K562 (cell line): ENCODE data around the gene CTSW. TPM values are rescaled to one million over a fixed set of nuclear protein-coding genes. Genes with fewer than 3 reads are reported as not detected.

Experiments used
- ARID4B ChIP-seq: sonication (generic); formaldehyde crosslinking; IDR thresholded peaks from 2 replicates; pipeline ENCODE4 v1.8.0; 2022; ENCODE audit warnings: mild to moderate bottlenecking, missing genetic modification reagents
- CC2D1A ChIP-seq: fragments of 450-650 bp; IDR thresholded peaks from 2 replicates; pipeline ENCODE4 v1.6.1; 2017; ENCODE audit warnings: mild to moderate bottlenecking
- E2F1 ChIP-seq: sonication (generic); formaldehyde crosslinking; IDR thresholded peaks from 2 replicates; pipeline ENCODE4 v1.8.1; 2023; ENCODE audit warnings: mild to moderate bottlenecking, missing genetic modification reagents, moderate library complexity
- EP400 ChIP-seq: fragments of 450-650 bp; IDR thresholded peaks from 2 replicates; pipeline ENCODE4 v1.6.1; 2017; ENCODE audit warnings: antibody characterized with exemption, mild to moderate bottlenecking, moderate library complexity
- FIP1L1 ChIP-seq: fragments of 200-400 bp; formaldehyde crosslinking; IDR thresholded peaks from 2 replicates; pipeline ENCODE4 v1.6.1; 2018; ENCODE audit warnings: mild to moderate bottlenecking, low read depth, low read length; ENCODE audit not compliant: poor library complexity, severe bottlenecking
- GMEB1 ChIP-seq: fragments of 250-450 bp; sonication (Bioruptor Pico); IDR thresholded peaks from 2 replicates; pipeline ENCODE4 v1.4.0; 2020; ENCODE audit warnings: mild to moderate bottlenecking
- MYNN ChIP-seq, 2 experiments: sonication (generic); formaldehyde crosslinking in 1 of 2; IDR thresholded peaks; 2 replicates each; pipeline versions ENCODE4 v1.5.0 to v1.6.1; 2016 to 2020; ENCODE audit warnings: antibody characterized with exemption in 1 of 2, missing genetic modification reagents in 1 of 2
- NCOR1 ChIP-seq: fragments of 450-650 bp; IDR thresholded peaks from 2 replicates; pipeline ENCODE4 v1.6.1; 2016; ENCODE audit warnings: mild to moderate bottlenecking, moderate library complexity
- NFXL1 ChIP-seq: fragments of 450-650 bp; formaldehyde crosslinking; IDR thresholded peaks from 2 replicates; pipeline ENCODE4 v1.4.0; 2021; ENCODE audit warnings: mild to moderate bottlenecking
- NONO ChIP-seq, 2 experiments: fragments of 200-400 bp in 1 of 2; fragments of 450-650 bp in 1 of 2; formaldehyde crosslinking in 1 of 2; IDR thresholded peaks; 2 replicates each; pipeline ENCODE4 v1.6.1; 2017; ENCODE audit warnings: low read depth in 2 of 2, mild to moderate bottlenecking in 2 of 2, moderate library complexity in 2 of 2, low read length in 1 of 2
- PML ChIP-seq: IDR thresholded peaks from 2 replicates; pipeline ENCODE4 v1.6.1; 2012; ENCODE audit warnings: low read length, inconsistent platforms
- POLR2G ChIP-seq: fragments of 200-400 bp; formaldehyde crosslinking; IDR thresholded peaks from 2 replicates; pipeline ENCODE4 v1.6.1; 2017; ENCODE audit warnings: low read depth, mild to moderate bottlenecking, antibody characterized with exemption, low read length, moderate library complexity
- POLR3G ChIP-seq: IDR thresholded peaks from 2 replicates; pipeline ENCODE4 v1.6.1; 2011; ENCODE audit not compliant: insufficient read length, insufficient replicate concordance; ENCODE audit errors: extremely low read depth
- PPARD ChIP-seq: fragments of 250-450 bp; sonication (Bioruptor Pico); IDR thresholded peaks from 2 replicates; pipeline ENCODE4 v1.8.0; 2022; ENCODE audit warnings: inconsistent platforms, mild to moderate bottlenecking, moderate library complexity
- PRMT5 ChIP-seq: sonication (generic); formaldehyde crosslinking; IDR thresholded peaks from 2 replicates; pipeline ENCODE4 v1.5.0; 2020; ENCODE audit warnings: missing genetic modification reagents
- RBM25 ChIP-seq: fragments of 200-400 bp; formaldehyde crosslinking; IDR thresholded peaks from 2 replicates; pipeline ENCODE4 v1.6.1; 2018; ENCODE audit warnings: low read length, low read depth, moderate library complexity; ENCODE audit not compliant: severe bottlenecking
- TAF7 ChIP-seq: fragments of 450-650 bp; IDR thresholded peaks from 2 replicates; pipeline ENCODE4 v1.6.1; 2016; ENCODE audit warnings: missing genetic modification characterization, missing compliant biosample characterization
- TBP ChIP-seq: optimal IDR thresholded peaks from 2 replicates; pipeline ENCODE3; 2011; ENCODE audit warnings: low read depth, low read length, improper control_type of control experiment
- TCFL5 ChIP-seq: fragments of 250-450 bp; sonication (Bioruptor Pico); conservative IDR thresholded peaks from 2 replicates; pipeline ENCODE4 v1.6.1; 2021; ENCODE audit warnings: mild to moderate bottlenecking, moderate library complexity, matching md5 sums
- XRCC3 ChIP-seq: fragments of 450-650 bp; IDR thresholded peaks from 2 replicates; pipeline ENCODE4 v1.6.1; 2017; ENCODE audit warnings: mild to moderate bottlenecking, moderate library complexity
- ZC3H8 ChIP-seq: fragments of 450-650 bp; IDR thresholded peaks from 2 replicates; pipeline ENCODE4 v1.6.1; 2017
- ZNF239 ChIP-seq: fragments of 250-450 bp; sonication (Bioruptor Pico); IDR thresholded peaks from 2 replicates; pipeline ENCODE4 v1.4.0; 2020; ENCODE audit warnings: mild to moderate bottlenecking
- polyA plus RNA-seq, 8 experiments: library from polyadenylated mRNA; depleted of rRNA in 4 of 8; stranded (reverse) in 5 of 8; unstranded in 3 of 8; fragments of >200 nt; fragmentation: Nextera tagmentation in 2 of 8; fragmentation: Illumina TruSeq in 1 of 8; extraction: Ambion mirVana in 2 of 8; extraction: Trizol in 1 of 8; gene quantifications; 2 replicates each; pipeline versions ENCODE4 v1.2.1 to v1.2.3, GENCODE V29; 2011 to 2014; ENCODE audit warnings: inconsistent platforms in 1 of 8, missing spikeins in 1 of 8
- total RNA-seq, 7 experiments: library from RNA; depleted of rRNA in 6 of 7; stranded (reverse); fragments of >200 nt in 6 of 7; fragmentation: Illumina TruSeq in 2 of 7; extraction: Trizol in 2 of 7; gene quantifications; 2 replicates each; pipeline versions ENCODE4 v1.2.1 to v1.2.3, GENCODE V29; 2011 to 2021; ENCODE audit warnings: low replicate concordance in 1 of 7

Gene CTSW
- total and polyA plus RNA-seq, 9 of the 15 experiments (the other 6 are each of a cell fraction or from before 2014, with no cell fraction given): 0.04 TPM; not detected in 8

GRCh38 chr11:65919141-65919572 is 39.5 kb downstream of the CTSW start, which contains the start of gene DRAP1 (continued):
- TF ChIP-seq FIP1L1 (peak; percentile 83), PRMT5 (CRISPR knock-in tag) (no peak), ARID4B (CRISPR knock-in tag) (peak; percentile 82; the same call in 1 of the 2 replicates), TAF7 (tag) (no peak), RBM25 (peak; percentile 97), MYNN (IDR thresholded peaks at IDR 0.05) (peak; percentile 74), MYNN (CRISPR knock-in tag; IDR thresholded peaks at IDR 0.05) (no peak), ZC3H8 (no peak), XRCC3 (no peak), TCFL5 (CRISPR knock-in tag) (no peak), E2F1 (CRISPR knock-in tag) (peak; percentile 88), NFXL1 (CRISPR knock-in tag) (no peak), EP400 (peak; percentile 54; the same call in 1 of the 2 replicates), TBP (peak; percentile 67), PML (no peak), POLR2G (peak; percentile 78), POLR3G (no peak), NONO (IDR thresholded peaks at IDR 0.05; ENCODE audit: low read depth in 2 of 2, low read length in 1 of 2) (peak in 1 of 2 experiments; percentile 96; a peak in 3 of 4 replicates), NCOR1 (peak; percentile 72), CC2D1A (peak; percentile 43; the same call in 1 of the 2 replicates), PPARD (CRISPR knock-in tag) (no peak), ZNF239 (peak; percentile 57; the same call in 1 of the 2 replicates), GMEB1 (peak; percentile 76)
